HEK293 (cell line): ENCODE data around the gene CLDN14.

Experiments used
- PRDM1 ChIP-seq: fragments of 450-650 bp; formaldehyde crosslinking; IDR thresholded peaks from 2 replicates; pipeline ENCODE4; 2016; ENCODE audit warnings: missing biosample characterization, missing genetic modification characterization
- ZBTB8A ChIP-seq: fragments of 450-650 bp; formaldehyde crosslinking; IDR thresholded peaks from 2 replicates; pipeline ENCODE4 v1.5.1; 2016; ENCODE audit warnings: missing biosample characterization, missing genetic modification characterization
- ZNF248 ChIP-seq: fragments of 450-650 bp; formaldehyde crosslinking; IDR thresholded peaks from 2 replicates; pipeline ENCODE4 v1.5.1; 2017; ENCODE audit warnings: missing biosample characterization, missing genetic modification characterization
- ZNF514 ChIP-seq: fragments of 450-650 bp; formaldehyde crosslinking; IDR thresholded peaks from 2 replicates; pipeline ENCODE4 v1.5.1; 2016; ENCODE audit warnings: missing biosample characterization, missing genetic modification characterization
- ZNF707 ChIP-seq: fragments of 450-650 bp; formaldehyde crosslinking; IDR thresholded peaks from 2 replicates; pipeline ENCODE4 v1.5.1; 2016; ENCODE audit warnings: missing biosample characterization, missing genetic modification characterization
- TF ChIP-seq, protein P1 (sequence below): fragments of 450-650 bp; formaldehyde crosslinking; IDR thresholded peaks from 2 replicates; pipeline ENCODE4 v1.5.0; 2017; ENCODE audit warnings: missing biosample characterization, missing genetic modification characterization, borderline replicate concordance
- TF ChIP-seq, protein P2 (sequence below): fragments of 450-650 bp; formaldehyde crosslinking; IDR thresholded peaks from 2 replicates; pipeline ENCODE4 v1.5.1; 2016; ENCODE audit warnings: missing biosample characterization, missing genetic modification characterization
- TF ChIP-seq, protein P3 (sequence below): fragments of 450-650 bp; formaldehyde crosslinking; IDR thresholded peaks from 2 replicates; pipeline ENCODE4 v1.5.1; 2017; ENCODE audit warnings: missing biosample characterization, missing genetic modification characterization

DNA sequence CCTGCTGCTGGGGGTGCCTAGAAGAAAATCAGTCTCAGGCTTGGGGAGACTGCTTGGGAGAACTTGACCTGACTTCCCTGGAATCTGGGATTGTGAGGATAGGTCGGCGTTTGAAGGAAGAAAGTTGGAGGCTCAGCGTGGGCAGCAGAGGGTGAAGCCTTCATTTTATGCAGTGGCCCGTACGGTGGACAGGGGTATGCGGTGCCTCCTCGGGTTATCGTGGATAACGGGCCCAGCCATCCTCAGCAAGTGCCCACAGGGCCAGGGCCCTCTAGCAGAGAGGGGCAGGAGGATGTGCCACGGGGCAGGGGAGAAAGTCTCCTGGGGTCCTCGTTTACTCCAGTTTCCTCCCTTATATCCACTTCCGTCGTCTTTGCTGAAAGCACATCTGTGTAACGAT lies 60.7 kb downstream of the CLDN14 start:
- TF ChIP-seq ZNF707 (tag by site-specific recombination) (no peak), PRDM1 (no peak), ZBTB8A (no peak), ZNF248 (tag by site-specific recombination) (no peak), ZNF514 (tag by site-specific recombination) (no peak)
- TF ChIP-seq, protein P1, sequence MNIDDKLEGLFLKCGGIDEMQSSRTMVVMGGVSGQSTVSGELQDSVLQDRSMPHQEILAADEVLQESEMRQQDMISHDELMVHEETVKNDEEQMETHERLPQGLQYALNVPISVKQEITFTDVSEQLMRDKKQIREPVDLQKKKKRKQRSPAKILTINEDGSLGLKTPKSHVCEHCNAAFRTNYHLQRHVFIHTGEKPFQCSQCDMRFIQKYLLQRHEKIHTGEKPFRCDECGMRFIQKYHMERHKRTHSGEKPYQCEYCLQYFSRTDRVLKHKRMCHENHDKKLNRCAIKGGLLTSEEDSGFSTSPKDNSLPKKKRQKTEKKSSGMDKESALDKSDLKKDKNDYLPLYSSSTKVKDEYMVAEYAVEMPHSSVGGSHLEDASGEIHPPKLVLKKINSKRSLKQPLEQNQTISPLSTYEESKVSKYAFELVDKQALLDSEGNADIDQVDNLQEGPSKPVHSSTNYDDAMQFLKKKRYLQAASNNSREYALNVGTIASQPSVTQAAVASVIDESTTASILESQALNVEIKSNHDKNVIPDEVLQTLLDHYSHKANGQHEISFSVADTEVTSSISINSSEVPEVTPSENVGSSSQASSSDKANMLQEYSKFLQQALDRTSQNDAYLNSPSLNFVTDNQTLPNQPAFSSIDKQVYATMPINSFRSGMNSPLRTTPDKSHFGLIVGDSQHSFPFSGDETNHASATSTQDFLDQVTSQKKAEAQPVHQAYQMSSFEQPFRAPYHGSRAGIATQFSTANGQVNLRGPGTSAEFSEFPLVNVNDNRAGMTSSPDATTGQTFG (tag by site-specific recombination), result no peak
- TF ChIP-seq, protein P2, sequence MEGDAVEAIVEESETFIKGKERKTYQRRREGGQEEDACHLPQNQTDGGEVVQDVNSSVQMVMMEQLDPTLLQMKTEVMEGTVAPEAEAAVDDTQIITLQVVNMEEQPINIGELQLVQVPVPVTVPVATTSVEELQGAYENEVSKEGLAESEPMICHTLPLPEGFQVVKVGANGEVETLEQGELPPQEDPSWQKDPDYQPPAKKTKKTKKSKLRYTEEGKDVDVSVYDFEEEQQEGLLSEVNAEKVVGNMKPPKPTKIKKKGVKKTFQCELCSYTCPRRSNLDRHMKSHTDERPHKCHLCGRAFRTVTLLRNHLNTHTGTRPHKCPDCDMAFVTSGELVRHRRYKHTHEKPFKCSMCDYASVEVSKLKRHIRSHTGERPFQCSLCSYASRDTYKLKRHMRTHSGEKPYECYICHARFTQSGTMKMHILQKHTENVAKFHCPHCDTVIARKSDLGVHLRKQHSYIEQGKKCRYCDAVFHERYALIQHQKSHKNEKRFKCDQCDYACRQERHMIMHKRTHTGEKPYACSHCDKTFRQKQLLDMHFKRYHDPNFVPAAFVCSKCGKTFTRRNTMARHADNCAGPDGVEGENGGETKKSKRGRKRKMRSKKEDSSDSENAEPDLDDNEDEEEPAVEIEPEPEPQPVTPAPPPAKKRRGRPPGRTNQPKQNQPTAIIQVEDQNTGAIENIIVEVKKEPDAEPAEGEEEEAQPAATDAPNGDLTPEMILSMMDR (tag by site-specific recombination), result no peak
- TF ChIP-seq, protein P3, sequence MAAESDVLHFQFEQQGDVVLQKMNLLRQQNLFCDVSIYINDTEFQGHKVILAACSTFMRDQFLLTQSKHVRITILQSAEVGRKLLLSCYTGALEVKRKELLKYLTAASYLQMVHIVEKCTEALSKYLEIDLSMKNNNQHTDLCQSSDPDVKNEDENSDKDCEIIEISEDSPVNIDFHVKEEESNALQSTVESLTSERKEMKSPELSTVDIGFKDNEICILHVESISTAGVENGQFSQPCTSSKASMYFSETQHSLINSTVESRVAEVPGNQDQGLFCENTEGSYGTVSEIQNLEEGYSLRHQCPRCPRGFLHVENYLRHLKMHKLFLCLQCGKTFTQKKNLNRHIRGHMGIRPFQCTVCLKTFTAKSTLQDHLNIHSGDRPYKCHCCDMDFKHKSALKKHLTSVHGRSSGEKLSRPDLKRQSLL (tag by site-specific recombination), result no peak
